GM23248 (cell line): ENCODE data around the gene LIX1L. TPM values are rescaled to one million over a fixed set of nuclear protein-coding genes. Genes with fewer than 3 reads are reported as not detected.

Experiments
- DNase-seq: peaks from one replicate; pipeline ENCODE4 v3.0.0-alpha.2; 2015
- H2AFZ ChIP-seq: fragments of 200-600 bp; sonication (generic); 2 replicates; pipeline ENCODE4 v1.6.1; 2016; ENCODE audit warnings: antibody characterized with exemption
- H3F3A ChIP-seq: fragments of 200-600 bp; sonication (generic); 2 replicates; pipeline ENCODE4 v1.6.1; 2016; ENCODE audit warnings: mild to moderate bottlenecking, antibody characterized with exemption, mixed run types; ENCODE audit not compliant: insufficient read depth
- H3K27ac ChIP-seq: fragments of 200-600 bp; sonication (generic); 2 replicates; pipeline ENCODE4 v1.5.1; 2016; ENCODE audit warnings: mild to moderate bottlenecking
- H3K27me3 ChIP-seq: fragments of 200-600 bp; sonication (generic); replicated peaks from 2 replicates; pipeline ENCODE4 v1.6.1; 2016; ENCODE audit warnings: mild to moderate bottlenecking; ENCODE audit not compliant: insufficient read depth
- H3K36me3 ChIP-seq: fragments of 200-600 bp; sonication (generic); 2 replicates; pipeline ENCODE4 v1.6.1; 2016; ENCODE audit warnings: low read depth, mild to moderate bottlenecking
- H3K4me1 ChIP-seq: fragments of 200-600 bp; sonication (generic); 2 replicates; pipeline ENCODE4 v1.6.1; 2016; ENCODE audit warnings: mild to moderate bottlenecking; ENCODE audit not compliant: insufficient read depth
- H3K4me2 ChIP-seq: fragments of 200-600 bp; sonication (generic); one replicate; pipeline ENCODE4 v1.6.1; 2016; ENCODE audit warnings: mild to moderate bottlenecking; ENCODE audit not compliant: unreplicated experiment
- H3K4me3 ChIP-seq: fragments of 200-600 bp; sonication (generic); 2 replicates; pipeline ENCODE4 v1.5.1; 2016; ENCODE audit warnings: mild to moderate bottlenecking
- H3K79me2 ChIP-seq: fragments of 200-600 bp; sonication (generic); 2 replicates; pipeline ENCODE4 v1.6.1; 2016; ENCODE audit warnings: mild to moderate bottlenecking; ENCODE audit not compliant: insufficient read depth
- H3K9ac ChIP-seq: fragments of 200-600 bp; sonication (generic); 2 replicates; pipeline ENCODE4 v1.6.1; 2016; ENCODE audit warnings: mild to moderate bottlenecking
- H3K9me2 ChIP-seq: fragments of 200-600 bp; sonication (generic); 2 replicates; pipeline ENCODE4 v1.6.1; 2016; ENCODE audit warnings: mixed run types, mild to moderate bottlenecking, moderate library complexity; ENCODE audit not compliant: insufficient read depth
- H3K9me3 ChIP-seq: fragments of 200-600 bp; sonication (generic); one replicate; pipeline ENCODE4 v1.6.1; 2017; ENCODE audit warnings: low read depth
- H4K20me1 ChIP-seq: fragments of 200-600 bp; sonication (generic); 2 replicates; pipeline ENCODE4 v1.6.0; 2016; ENCODE audit not compliant: insufficient read depth
- EZH2 ChIP-seq: fragments of 200-600 bp; sonication (generic); IDR thresholded peaks from 2 replicates; pipeline ENCODE4 v1.6.1; 2018; ENCODE audit warnings: antibody characterized with exemption, mild to moderate bottlenecking; ENCODE audit not compliant: insufficient read depth, poor library complexity, severe bottlenecking
- EZH2phosphoT487 ChIP-seq: fragments of 200-600 bp; sonication (generic); IDR thresholded peaks from 2 replicates; pipeline ENCODE4 v1.6.1; 2018; ENCODE audit warnings: antibody characterized with exemption, moderate library complexity, mild to moderate bottlenecking, low read depth; ENCODE audit not compliant: insufficient read depth
- WGBS, 2 experiments: methylation state at CpG; one replicate each; pipeline ENCODE4 v1.1.6; 2015 to 2017; ENCODE audit warnings: low lambda C conversion rate in 2 of 2, low coverage in 1 of 2; ENCODE audit errors: missing lambda C conversion rate in 2 of 2; 5-methylcytosine and 5-hydroxymethylcytosine counted together
- in situ Hi-C: fragments of 300-500 bp; cut with MboI; formaldehyde crosslinking; loops from 2 replicates; pipeline ENCODE4 v1.15.0; 2020
- polyA plus RNA-seq: library from polyadenylated mRNA; unstranded; fragments of >200 nt; fragmentation: Nextera tagmentation; extraction: Ambion mirVana; gene quantifications from 2 replicates; pipeline ENCODE4 v1.2.1, GENCODE V29; 2016
- total RNA-seq: library from RNA; depleted of rRNA; stranded (reverse); fragments of >200 nt; shearing (Covaris generic); gene quantifications from 2 replicates; pipeline ENCODE4 v1.2.3, GENCODE V29; 2014

LIX1L gene
- total and polyA plus RNA-seq, 2 experiments from 2014 or later, result 18.3 to 36.5 TPM

DNA sequence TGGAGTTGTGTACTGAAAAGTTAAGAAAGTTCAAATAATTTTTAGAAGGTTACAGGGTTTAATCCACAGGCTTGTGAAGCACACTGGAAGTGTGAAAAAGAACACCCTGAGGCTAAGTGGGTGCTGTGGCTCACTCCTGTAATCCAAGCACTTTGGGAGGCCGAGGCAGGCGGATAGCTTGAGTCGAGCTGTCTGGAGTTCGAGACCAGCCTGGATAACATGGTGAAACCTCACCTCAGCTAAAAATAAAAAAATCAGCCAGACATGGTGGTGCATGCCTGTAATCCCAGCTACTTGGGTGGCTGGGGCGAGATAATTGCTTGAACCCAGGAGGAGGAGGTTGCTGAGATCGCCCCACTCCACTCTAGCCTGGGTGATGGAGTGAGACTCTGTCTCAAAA is 28.7 kb upstream of the LIX1L start:
- no peaks in the 10 kb centered on the region for H3K9me2 ChIP-seq
- TF ChIP-seq EZH2, result no peak
- TF ChIP-seq EZH2phosphoT487, result no peak
- DNase-seq, result no peak
- no peak overlapping the region for H3K4me2 ChIP-seq
- in situ Hi-C loops, result no loop called here
- no peaks in the 10 kb centered on the region for H4K20me1 ChIP-seq
- H3K9ac ChIP-seq, result no peak overlapping the region
- no peaks in the 10 kb centered on the region for H3K36me3 ChIP-seq
- H3K4me1 ChIP-seq, result peaks cover 13% of the 10 kb centered on the region
- WGBS, 2 experiments, result 96 to 97% methylated on average over 6 of the region's 6 CpGs
- no peak overlapping the region for H2AFZ ChIP-seq
- peaks cover 31% of the 10 kb centered on the region for H3F3A ChIP-seq
- H3K4me3 ChIP-seq, result no peak overlapping the region
- no peaks in the 10 kb centered on the region for H3K79me2 ChIP-seq
- peak overlapping the region; percentile 44 for H3K27ac ChIP-seq
- H3K27me3 ChIP-seq, result no peaks in the 10 kb centered on the region
- no peaks in the 10 kb centered on the region for H3K9me3 ChIP-seq

GRCh38 chr1:145985502-145986439 is 28.0 kb upstream of the LIX1L start:
- Histone ChIP-seq H3K4me3 (peak overlapping the region; percentile 54; the same call in 1 of the 2 replicates), H2AFZ (peak overlapping the region; percentile 87), H4K20me1 (no peaks in the 10 kb centered on the region), H3K27me3 (no peaks in the 10 kb centered on the region), H3K4me1 (peaks cover 13% of the 10 kb centered on the region), H3K27ac (peak overlapping the region; percentile 52), H3K4me2 (peak overlapping the region; percentile 79), H3K36me3 (no peaks in the 10 kb centered on the region), H3K9ac (peak overlapping the region; percentile 29; the same call in 1 of the 2 replicates), H3K9me3 (no peaks in the 10 kb centered on the region), H3K79me2 (no peaks in the 10 kb centered on the region), H3K9me2 (no peaks in the 10 kb centered on the region), H3F3A (peaks cover 24% of the 10 kb centered on the region)
- peak; percentile 54 for DNase-seq
- in situ Hi-C loops, result no loop called here
- TF ChIP-seq EZH2 (no peak), EZH2phosphoT487 (no peak)
- WGBS, 2 experiments, result 38 to 40% methylated on average over 15 of the region's 15 CpGs

DNA sequence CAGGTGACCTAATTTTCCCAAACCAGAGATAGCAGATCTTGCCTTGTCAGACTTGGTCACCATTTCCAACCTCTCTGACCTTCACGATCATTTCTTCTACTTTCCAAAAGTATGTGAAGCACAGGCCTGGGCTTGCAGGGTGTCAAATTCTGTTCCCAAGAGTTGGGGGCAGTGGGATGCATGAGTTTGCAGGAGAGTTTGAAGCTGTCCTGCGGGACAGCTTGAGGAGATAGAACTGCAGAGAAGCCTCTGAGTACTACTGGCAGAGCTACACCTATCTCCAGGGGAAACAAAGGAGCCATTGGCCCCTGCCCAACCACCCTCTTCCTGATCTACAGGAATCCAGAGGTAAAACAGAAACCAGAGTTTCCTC is 27.3 kb upstream of the LIX1L start:
- Histone ChIP-seq H2AFZ (peak overlapping the region; percentile 87), H3K4me2 (peak overlapping the region; percentile 79), H3K27ac (peak overlapping the region; percentile 52), H3K9me2 (no peaks in the 10 kb centered on the region), H3K9ac (peak overlapping the region; percentile 29; the same call in 1 of the 2 replicates), H3K4me3 (peak overlapping the region; percentile 54; the same call in 1 of the 2 replicates), H3K79me2 (no peaks in the 10 kb centered on the region), H3K4me1 (peaks cover 18% of the 10 kb centered on the region), H3K36me3 (no peaks in the 10 kb centered on the region), H3K27me3 (no peaks in the 10 kb centered on the region), H4K20me1 (no peaks in the 10 kb centered on the region), H3F3A (peaks cover 24% of the 10 kb centered on the region; the same call in 1 of the 2 replicates), H3K9me3 (no peaks in the 10 kb centered on the region)
- in situ Hi-C loops, result no loop called here
- WGBS, 2 experiments, result 75 to 77% methylated on average over 2 of the region's 2 CpGs
- no peak for DNase-seq
- TF ChIP-seq EZH2phosphoT487 (no peak), EZH2 (no peak)

DNA sequence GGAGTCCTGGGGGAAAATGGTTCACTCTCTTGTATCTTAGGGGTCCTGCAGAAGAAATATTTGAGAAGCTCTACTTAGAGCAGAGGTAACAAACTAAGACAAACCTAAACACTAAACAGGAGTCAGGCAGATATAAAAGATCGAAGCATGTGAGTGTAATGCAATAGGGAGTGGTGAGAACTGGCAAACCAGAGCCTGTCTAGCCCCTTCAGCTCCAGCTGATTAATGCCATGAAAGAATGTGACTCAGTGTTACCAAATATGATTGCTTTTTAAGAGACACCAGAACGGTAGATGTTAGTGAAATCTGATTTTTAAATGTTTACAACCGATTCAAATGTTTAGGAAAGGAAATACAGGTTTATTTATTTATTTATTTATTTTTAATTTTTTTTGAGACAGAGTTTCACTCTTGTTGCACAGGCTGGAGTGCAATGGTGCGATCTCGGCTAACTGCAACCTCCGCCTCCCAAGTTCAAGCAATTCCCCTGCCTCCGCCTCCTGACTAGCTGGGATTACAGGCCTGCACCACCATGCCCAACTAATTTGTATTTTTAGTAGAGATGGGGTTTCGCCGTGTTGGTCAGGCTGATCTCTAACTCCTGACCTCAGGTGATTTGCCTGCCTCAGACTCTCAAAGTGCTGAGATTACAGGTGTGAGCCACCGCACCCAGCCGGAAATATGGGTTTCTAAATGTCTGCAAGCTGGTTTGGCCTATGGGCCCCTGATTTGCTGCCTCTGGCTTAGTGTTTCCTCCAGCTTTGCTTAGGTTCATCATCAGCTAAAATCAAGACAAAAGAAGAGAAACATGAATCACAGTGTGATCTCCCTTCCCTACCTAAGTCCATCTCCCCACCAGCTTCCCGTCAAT is 26.4 kb upstream of the LIX1L start:
- Histone ChIP-seq H3K9me2 (no peaks in the 10 kb centered on the region), H3K4me2 (no peak overlapping the region), H3K27ac (no peak overlapping the region; the same call in 1 of the 2 replicates), H3K4me1 (peaks cover 24% of the 10 kb centered on the region), H3K9me3 (no peaks in the 10 kb centered on the region), H3K36me3 (no peaks in the 10 kb centered on the region), H3K79me2 (no peaks in the 10 kb centered on the region), H4K20me1 (no peaks in the 10 kb centered on the region), H3F3A (peaks cover 30% of the 10 kb centered on the region), H3K4me3 (no peak overlapping the region), H3K27me3 (no peaks in the 10 kb centered on the region), H3K9ac (no peak overlapping the region), H2AFZ (0 out of 2 replicates have a peak overlapping the region, but pooled peaks have one; percentile 44)
- no peak for TF ChIP-seq EZH2
- no peak for TF ChIP-seq EZH2phosphoT487
- in situ Hi-C loops, result no loop called here
- WGBS, 2 experiments, result 72 to 74% methylated on average over 12 of the region's 12 CpGs
- peak; percentile 40 for DNase-seq
